ENCODE results near the gene MAPK1IP1L.
"Not testable (repeated sequence)": the region's sequence is repeated elsewhere in the genome, so short reads cannot be mapped to it uniquely, and the experiment has no call there.

Gene MAPK1IP1L

GRCh38 chr14:55057919-55058318 lies 6.5 kb downstream of the MAPK1IP1L start:
- DNase-seq: no peak

- DNase-seq: no peak
Observed at GRCh38 chr14:55059333-55059732, 7.9 kb downstream of the MAPK1IP1L start.

DNA sequence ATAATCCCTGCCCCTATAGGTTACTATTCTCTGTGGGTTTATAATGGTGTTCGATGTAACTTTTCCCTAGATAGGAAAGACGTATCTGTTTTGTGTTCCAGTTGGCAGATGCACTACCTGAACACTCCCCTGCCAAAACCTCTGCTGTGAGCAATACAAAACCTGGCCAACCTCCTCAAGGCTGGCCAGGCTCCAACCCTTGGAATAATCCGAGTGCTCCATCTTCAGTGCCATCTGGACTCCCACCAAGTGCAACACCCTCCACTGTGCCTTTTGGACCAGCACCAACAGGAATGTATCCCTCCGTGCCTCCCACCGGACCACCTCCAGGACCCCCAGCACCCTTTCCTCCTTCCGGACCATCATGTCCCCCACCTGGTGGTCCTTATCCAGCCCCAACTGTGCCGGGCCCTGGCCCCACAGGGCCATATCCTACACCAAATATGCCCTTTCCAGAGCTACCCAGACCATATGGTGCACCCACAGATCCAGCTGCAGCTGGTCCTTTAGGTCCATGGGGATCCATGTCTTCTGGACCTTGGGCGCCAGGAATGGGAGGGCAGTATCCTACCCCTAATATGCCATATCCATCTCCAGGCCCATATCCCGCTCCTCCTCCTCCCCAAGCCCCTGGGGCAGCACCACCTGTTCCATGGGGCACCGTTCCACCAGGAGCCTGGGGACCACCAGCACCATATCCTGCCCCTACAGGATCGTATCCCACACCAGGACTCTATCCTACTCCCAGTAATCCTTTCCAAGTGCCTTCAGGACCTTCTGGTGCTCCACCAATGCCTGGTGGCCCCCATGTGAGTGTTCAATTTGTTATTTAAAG lies 11.3 kb downstream of the MAPK1IP1L start:
- DNase-seq: no peak

- DNase-seq: not testable (repeated sequence)
Observed at GRCh38 chr14:55064896-55065295, 13.4 kb downstream of the MAPK1IP1L start.

DNA sequence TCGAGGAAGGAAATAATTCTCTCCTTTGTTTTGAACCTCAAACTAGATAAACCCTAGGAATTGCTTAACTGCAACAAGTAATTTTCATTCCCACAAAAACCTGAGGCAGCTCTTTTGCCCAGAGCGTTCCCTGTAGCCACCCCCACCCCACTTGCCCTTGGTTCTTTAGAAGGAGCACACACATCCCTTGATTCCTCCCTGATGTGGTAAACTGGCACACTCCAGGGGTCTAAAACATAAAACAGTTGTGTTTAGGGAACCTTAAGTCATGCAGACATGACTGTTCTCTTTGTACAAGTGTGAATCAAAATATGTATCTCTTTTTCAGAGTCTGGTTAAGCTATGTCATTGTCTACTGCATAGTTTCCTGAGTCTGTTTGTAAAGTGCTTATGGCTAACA lies 14.0 kb downstream of the MAPK1IP1L start:
- DNase-seq: no peak

DNA sequence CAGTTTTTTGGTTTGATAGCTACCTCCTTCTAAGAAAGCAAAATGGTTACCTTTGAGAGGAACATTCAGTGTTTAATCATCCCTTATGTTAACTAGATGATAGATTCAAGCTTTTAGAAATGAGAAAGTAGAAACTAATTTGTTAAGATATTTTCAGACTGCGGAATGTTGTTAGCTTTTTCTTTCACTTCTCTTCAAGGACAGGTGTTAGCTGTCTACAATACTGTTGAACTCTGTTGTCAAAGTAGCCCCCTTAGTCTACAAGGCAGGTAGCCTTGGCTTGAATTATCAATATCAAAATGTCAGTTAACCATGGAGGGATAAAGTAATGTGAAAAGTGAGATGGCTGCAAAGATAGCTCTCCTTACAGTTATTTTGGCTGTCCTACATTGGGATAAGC lies 14.8 kb downstream of the MAPK1IP1L start:
- no peak for DNase-seq

- no peak for DNase-seq
Observed at GRCh38 chr14:55070981-55071411, 19.5 kb downstream of the MAPK1IP1L start.

- no peak for DNase-seq
Observed at GRCh38 chr14:55071870-55072640, 20.6 kb downstream of the MAPK1IP1L start.

GRCh38 chr14:55073856-55074255 lies 22.4 kb downstream of the MAPK1IP1L start:
- no peak for DNase-seq

GRCh38 chr14:55074662-55075061 lies 23.2 kb downstream of the MAPK1IP1L start:
- DNase-seq: no peak

- DNase-seq: no peak
Observed at GRCh38 chr14:55075628-55076175, 24.3 kb downstream of the MAPK1IP1L start.

DNA sequence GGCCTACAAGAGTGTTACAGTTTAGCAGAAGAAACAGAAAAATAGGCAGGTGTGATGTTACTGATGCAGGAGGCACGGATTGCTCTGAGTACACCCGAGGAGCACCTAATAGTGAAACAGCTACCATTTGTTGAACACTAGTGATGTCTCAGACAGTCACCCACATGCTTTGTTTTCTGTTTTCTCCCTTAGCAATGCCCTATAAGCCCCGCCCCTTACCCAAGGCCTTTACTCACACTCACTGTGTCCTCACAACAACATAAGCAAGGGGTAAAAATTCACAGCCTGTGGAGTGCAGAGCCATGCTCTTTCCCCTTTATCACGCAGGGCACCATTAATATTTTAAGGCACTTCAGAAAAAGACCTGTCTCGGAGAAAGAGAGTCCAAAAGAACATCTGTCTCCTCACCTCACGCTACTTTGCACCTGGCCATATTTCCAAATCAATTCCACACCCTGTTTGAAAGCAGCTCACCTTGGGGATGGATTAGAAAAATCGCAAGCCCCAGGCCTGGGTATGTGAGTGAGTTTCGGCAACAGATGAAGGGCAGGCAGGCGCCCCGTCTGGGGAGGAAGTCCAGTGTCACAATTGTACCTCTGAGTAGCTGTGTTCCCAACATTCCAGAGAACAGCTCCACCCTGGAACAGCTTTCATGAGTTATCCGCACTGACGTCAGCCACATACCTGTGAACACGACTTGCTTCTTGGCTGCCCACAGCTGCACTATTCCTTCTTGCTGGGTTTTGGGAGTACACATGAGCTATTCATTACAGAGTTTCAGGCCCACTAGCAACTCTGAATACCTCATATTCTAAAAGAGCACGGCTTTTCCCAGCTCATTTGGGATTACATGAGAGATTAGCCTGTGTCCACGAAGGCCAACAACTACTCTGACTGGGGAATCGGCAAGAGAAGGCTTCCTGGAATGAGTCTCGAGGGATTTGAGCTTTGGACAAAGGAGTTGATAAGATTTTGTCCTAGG lies 26.0 kb downstream of the MAPK1IP1L start:
- no peak for DNase-seq

DNA sequence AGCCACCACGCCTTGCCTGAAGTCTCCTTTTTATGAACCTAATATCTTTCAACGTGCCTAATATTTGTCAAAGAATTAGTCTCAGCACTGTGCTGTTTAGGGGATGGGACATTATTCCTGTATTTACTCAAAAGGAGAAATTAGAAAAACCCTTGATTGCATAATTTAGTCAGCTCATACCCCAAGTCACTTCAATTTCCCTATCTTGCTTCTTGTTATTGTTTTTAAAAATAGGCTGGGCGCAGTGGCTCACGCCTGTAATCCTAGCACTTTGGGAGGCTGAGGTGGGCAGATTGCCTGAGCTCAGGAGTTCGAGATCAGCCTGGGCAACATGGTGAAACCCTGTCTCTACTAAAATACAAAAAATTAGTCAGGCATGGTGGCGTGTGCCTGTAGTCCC lies 28.5 kb downstream of the MAPK1IP1L start:
- DNase-seq: not testable (repeated sequence)

GRCh38 chr14:55084401-55085059 lies 33.1 kb downstream of the MAPK1IP1L start:
- DNase-seq: no peak

- DNase-seq: no peak
Observed at GRCh38 chr14:55085060-55085660, 33.7 kb downstream of the MAPK1IP1L start.

- no peak for DNase-seq
Observed at GRCh38 chr14:55086938-55087337, 35.5 kb downstream of the MAPK1IP1L start.

DNA sequence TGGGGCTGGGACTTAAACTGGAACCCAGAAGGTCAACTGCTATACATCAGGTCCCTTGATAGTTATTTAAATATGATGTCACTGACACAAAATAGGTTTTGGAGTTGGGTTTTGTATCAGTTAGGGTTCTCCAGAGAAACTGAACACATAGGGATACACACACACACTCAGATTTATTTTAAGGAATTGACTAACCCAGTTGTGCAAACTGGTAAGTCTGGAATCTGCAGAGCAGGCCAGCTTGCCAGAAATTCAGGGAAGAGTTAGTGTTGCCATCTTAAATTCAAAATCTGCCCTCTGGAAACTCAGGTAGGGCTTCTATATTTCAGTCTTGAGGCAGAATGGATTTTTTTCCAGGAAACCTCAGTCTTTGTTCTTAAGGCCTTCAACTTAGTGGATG lies 36.9 kb downstream of the MAPK1IP1L start:
- DNase-seq: no peak

- DNase-seq: no peak
Observed at GRCh38 chr14:55092341-55092740, 40.9 kb downstream of the MAPK1IP1L start.

DNA sequence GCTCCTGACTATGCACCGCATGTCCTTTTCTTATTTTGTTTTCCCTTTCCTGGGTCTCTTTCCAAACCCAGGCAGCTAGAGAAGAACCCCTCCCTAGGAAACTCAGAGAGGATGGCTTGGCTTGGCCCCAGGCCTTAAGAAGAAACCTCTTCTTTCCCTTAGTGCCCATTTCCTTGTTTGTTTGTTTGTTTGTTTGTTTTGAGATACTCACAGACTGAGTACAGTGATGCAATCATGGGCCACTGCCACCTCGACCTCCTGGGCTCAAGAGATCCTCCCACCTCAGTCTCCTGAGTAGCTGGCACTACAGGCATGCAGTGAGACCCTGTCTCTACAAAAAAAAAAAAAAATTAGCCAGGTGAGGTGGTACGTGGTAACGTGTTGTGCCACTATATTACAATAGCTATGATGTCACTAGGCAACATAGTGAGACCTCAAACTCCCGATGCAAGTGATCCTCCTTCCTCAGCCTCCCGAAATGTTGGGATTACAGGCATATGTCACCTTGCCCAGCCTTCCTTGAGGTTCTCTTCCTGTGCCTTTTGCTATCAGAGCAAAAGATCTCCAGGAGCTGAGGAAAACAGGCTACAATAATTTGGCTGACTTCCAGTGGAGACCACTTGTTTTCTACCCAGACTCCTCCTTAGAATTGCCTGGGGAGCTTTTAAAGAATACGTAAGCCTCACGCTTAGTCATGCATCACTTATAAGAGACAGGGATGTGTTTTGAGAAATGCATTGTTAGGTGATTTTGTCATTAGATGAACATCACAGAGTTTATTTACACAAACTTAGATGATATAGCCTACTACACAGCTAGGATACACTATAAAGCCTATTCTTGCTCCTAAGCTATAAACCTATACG lies 43.1 kb downstream of the MAPK1IP1L start:
- DNase-seq: no peak

GRCh38 chr14:55097881-55098560 lies 46.6 kb downstream of the MAPK1IP1L start:
- DNase-seq: no peak

All from cortex of kidney (tissue), 1 donor.